GM18867 (cell line): ENCODE data around the gene SEL1L3.

Source experiments
- ATAC-seq: cut with Tn5 transposase; IDR thresholded peaks from one replicate; pipeline ENCODE4 v1.9.1; 2021; ENCODE audit warnings: mild to moderate bottlenecking, moderate library complexity; ENCODE audit not compliant: unreplicated experiment

Gene SEL1L3

DNA sequence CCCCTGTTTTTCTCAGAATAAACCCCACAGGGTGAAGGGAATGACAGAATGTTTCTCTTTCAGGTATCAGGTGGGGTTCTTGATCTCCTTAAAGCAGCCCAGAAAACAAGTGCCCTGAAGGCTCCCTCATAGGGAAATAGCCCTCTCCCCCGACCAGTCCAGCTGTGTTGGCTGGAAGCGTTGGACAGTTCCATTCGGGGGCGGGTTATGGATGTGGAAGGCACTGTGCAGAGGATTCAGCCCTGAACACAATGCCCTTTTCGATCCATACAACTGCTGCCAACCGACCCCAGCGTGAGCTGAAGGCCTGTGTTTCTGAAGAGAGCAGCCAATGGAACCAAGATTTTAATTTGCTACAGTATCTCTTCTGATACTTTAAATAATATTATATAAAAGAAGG, 41.5 kb downstream of the SEL1L3 start:
- no peak for ATAC-seq

DNA sequence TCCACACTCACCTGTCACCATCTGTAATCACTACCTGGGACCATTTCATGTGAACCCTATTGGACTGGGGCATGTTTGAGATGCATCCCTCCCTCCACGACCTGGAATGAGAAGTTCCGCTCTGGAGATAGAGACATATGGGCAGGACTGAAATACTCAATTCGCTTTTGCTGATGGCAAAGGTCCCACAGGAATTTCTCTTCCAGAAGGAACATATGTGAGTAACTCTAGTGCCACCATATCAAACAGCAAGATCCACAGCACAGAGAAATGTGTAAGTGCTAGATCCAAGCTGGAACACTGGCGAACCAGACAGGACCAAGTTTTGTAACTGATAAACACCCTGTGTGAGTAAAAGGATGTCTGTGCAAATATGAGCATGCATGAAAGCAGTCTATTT, 43.9 kb downstream of the SEL1L3 start:
- no peak for ATAC-seq

DNA sequence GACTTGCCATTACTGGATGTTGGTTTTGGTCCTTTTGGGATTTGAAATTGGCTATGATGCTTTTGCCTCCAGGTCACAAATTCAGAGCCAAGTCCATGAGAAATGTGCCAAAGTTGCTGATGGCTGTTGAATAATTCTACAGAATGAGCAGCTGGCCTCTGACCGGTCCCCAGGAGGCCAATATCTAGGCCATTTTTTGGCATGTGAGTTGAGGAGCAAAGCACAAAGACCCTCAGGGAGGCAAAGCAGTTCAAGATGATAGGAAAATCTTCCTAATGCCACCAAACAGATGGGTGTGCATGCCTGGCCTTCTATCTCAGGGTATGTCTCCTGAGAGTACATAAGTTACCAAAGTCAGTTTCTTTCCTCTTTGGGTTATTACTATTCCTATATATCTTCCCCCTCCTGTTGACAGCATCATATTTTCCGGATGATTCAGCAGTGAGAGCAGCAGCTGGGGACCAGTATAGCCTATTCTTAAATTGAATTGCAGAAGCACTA, 44.4 kb downstream of the SEL1L3 start:
- no peak for ATAC-seq

DNA sequence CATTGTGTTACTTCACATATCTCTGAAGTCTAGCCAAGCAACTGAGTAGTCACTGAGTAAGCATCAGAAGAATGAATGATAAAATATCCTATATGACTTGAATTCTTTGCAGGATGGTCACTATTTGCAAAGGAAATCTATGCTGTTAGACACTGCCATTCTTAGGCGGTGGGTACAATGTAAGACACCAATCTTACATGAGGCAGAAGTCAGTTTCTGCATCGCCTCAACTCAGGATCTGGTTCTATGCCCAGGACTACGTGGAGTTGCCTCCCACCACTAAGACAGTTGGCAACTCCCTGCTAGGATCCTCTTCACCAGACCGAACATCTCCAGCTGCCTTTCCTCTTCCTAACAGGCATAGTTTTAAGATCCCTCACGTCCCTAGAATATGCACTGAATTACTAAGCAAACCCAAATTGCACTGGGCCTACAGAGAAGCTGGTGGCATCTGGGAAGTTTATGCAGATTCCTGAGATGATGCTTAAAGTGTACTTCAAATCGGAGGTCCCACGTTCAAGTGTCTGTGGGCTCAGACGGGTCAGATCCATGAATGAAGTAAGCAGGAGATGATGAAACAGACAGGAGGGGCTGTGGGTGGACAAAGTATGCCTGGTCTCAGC, 45.6 kb downstream of the SEL1L3 start:
- no peak for ATAC-seq

DNA sequence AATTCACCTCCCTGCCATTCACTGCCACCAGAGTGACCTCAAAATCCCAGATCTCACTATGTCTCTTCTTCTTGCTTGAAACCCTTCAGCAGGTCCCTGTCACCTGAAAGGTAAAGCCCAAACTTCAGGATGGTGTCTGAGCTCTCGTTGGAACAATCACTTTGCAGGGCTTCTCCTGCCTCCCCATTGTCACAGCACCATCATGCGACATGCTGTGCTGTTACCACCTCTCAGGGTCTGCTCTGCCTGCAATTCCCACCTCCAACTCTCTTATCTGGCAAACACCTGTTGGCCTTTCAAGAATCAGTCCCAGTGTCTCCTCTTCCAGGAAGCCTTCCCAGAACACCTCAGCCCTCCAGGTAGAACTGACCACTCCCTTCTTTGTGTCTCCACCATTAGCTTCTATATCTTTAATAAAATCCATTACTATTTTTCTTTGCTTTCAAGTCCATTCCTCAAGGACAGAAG, 46.2 kb downstream of the SEL1L3 start:
- ATAC-seq, result no peak

DNA sequence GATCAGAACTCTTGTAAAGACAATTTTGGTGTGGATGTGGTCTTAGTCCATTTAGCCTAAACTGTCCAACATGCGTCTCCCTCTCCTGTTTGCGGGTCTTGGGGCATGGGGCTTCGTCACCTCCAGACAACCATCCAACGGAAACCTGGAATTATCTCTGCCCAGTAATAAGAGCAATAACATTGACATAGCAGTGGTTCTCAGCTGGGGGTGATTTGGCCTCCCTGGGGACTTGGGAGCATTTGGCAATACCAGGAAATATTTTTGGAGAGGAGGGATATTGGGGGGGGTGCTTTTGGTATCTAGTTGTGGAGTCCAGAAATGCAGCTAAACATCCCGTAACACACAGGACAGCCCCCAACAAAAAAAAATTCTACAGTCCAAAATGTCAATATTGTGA, 47.2 kb downstream of the SEL1L3 start:
- no peak for ATAC-seq

DNA sequence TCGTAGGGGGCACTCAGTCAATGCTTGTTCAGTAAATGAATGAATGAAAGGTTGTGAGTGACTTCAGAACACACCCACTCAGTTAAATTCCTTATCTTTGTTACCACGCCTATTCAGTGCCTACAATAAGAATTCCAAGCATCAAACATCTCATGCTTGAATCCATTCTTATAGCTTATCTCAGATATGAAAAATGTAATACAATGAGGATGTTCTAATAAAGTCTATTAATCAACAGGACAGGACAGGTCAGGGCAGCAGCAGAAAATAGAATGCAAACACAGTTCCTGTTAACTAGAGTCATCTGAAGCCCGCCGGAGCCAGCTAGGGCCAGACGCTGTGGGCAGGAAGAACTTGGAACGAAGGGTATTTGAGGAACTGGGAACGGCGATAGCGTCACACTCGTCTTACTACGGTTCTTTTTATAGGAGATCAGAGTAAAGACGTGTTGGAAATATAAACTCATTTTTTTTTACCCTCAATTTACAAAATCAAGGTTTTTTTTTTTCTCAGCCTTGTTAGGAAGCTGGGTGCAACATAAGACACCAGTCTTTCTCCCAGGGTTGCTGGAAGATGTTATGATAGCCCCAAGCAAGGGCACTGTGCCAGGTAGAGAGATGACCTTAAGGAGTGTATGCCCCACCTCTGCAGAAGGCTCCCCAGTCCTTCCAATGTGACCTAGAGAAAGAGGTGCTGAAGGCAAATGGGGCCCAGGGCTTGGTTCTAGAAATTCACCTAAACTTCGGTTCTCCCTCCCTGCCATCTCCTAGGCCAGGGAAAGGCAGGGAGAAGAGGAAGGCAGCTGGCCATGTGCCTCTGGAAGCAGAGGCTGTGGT, 48.3 kb downstream of the SEL1L3 start:
- no peak for ATAC-seq

DNA sequence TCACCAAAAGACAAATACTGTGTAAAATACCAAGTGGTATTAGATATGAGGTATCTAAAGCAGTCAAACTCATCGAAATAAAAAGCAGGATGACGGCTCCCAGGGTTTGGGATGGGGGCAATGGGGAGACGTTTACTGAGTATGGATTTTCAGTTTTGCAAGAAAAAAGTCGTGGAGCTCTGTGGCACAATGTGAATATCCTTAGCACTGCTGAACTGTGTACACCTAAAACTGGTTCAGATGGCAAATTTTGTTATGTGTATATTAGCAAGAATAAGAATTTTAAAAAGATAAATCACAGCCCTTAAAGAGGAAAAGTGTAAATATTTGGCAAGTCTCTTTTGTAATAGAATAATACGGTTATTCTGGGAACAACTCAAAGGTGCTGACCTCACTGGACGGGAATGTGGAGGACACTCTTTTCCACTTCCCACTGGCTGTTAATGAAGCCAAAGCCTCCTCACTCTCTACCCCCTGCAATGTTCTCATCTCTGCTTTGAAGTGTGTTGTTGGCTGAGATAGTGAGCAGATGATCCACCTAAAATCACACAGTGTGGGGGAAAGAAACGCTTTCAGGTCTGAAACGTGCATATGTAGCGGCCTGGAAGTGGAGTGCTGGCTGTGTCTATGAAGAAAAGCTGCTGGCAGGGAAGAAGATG, 49.2 kb downstream of the SEL1L3 start:
- no peak for ATAC-seq

DNA sequence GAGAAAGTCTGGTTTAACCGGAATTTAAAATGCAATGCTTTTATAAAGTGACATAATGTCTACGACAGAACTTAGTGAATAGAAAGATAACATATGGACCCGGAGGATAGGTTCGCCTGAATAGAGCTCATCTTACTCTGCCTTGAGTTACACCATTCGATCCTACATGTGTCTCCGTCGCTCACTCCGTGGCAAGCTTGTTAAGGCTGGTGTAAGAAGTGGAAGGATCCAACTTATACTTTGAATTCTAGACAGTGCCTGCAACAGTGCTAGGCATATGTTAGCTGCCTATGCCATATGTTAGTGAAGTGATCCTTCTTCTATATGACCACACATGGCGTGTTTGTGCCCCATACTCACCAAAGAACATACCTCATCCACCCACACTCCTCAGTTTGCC, 50.9 kb downstream of the SEL1L3 start:
- ATAC-seq, result no peak

DNA sequence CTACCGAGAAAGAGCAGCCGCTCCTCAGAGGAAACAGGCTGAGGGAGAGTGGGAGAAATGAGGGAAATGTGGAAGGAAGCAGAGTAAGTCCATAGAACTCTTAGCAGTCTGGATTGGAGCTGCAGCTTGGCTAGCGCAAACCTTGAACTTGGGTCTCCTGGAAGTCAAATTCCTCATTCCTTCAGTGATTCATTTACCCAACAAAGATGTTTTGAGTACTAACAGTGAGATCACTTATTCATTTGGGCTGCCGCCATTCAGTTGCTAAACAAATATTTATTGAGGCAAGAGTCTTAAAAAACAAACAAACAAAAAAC, 51.5 kb downstream of the SEL1L3 start:
- no peak for ATAC-seq

DNA sequence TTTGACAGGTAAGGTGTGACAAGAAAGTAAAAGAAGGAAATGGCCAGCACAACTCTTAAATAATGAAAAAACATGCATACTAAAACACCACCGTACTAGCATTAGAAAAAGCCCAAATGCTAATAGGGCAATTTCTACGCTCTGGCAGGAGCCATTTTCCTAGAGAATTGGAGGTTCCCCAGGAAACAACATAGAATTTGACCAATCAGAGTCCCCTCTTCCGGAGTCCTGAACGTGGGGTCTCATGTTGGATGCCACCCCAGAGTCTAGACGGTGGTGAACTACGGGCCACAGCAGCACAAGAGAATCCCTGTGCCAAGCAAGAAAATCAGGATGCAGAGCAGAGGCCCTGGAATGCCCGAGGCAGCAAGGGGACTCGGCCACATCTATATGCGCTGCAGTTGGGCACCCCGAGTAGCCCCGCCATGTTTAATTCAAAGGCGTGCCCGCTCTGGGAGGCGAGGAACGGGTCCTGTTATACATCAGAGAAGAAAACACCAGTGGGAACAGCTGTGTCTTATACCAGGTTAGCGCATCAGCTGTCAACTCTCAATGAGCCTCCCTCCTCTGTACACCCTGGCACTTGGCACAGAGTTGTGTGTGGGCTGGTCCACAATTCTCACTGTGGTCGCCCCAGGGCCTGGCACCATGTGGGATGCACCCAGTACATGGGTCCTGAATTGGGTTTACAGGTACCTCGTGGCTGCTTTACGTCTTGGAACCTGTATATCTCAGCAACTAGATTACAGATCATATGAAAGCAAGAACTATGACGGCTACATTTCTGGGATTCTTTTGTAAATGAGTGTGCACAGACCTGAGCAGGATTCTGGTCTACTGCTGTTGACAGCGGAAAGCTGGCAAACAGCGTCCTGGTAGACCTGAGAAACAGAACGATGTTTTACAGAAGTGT, 52.1 kb downstream of the SEL1L3 start:
- no peak for ATAC-seq

DNA sequence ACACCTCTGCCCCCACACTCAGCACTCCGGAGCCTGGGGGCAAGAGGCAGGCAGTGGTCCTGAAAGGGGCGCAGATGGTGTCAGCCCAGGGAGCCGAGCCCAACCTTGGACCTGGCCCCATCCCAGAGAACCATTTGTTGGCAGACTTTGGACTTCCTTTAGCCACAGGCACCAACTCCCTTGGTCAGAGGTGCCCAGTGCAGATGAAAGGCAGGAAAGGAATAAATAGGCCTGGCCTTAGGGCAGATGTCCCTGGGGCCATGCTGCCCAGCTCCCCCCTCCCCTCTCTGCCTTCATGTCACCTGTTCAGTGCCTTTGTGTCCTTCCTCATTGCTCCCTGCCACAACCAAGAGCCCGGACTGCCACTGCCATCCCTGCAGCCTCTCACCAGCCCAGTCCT, 52.8 kb downstream of the SEL1L3 start:
- no peak for ATAC-seq

DNA sequence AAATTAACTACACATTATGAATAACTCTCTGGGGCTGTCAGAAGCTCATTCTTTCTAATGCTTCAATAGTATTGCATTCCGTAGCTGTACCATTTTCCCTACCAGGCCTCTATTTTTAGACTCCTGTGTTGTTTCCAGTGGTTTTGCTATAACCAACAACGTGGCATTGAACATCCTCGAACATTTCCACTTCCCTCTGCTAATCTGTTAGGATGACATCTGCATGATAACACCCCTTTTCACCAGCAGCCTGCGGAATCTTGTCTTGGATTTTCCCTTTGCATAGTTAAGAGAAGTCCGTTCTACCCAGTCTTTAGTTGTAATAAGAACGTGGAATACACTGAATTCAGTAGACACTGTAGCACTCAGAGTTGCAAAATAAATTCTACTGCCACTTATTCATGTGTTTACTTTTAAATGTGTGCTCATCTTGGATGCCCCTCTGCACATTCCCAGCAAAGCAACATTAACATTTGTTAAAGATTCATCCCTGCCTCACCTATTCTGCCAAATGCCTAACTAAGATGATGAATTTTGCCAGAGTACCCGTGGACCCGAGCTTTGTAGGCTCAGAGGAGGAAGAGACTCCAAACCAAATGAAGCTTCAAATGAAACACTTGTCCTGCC, 55.6 kb downstream of the SEL1L3 start:
- no peak for ATAC-seq

DNA sequence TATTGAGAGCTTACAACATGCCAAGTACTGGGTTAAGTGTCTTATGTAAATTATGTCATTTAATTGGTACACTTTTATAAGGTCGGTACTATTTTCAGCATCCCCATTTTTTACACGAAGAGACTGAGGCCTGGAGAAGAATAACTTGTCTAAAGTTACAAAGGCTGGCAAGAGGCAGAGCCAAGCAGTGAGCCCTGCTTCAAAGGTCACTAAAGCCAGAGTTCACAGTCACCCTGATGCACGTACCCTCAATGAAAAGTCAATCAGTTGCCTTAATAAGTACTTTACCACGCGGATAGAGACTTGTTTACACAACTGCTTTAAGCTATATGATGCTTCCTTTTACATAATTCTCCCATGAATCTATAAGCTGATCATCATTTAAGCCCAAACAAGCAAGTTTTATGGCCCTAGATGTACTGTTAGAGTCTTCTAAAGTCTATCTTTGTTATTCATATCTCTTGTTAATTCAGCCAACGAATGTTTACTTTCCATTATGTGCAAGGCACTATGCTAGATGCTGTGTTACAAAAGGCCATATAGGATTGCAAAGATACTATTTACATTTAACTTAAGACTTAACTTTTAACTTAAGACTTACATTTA, 57.4 kb downstream of the SEL1L3 start:
- ATAC-seq, result no peak

DNA sequence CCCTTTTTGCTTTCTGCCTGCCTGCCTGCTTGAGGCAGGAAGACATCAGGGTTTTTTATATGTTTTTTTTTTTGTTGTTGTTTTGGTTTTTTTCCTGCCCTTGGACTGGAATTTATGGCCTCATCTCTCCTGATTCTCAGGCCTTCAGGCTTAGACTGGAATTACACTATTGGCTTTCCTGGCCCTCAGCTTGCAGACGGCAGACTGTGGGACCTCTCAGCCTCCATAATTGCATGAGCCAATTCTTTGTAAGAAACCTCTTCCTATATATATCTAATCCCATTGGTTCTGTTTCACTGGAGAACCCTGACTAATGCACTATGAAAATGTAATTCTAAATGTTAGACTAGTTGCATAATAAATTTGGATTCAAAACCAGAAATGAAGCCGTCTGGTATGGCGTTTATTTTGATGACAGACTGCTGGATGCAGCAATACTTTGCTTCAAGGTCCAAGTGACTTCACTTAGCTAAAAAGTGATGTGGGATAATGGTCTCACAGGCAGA, 59.0 kb downstream of the SEL1L3 start:
- no peak for ATAC-seq

DNA sequence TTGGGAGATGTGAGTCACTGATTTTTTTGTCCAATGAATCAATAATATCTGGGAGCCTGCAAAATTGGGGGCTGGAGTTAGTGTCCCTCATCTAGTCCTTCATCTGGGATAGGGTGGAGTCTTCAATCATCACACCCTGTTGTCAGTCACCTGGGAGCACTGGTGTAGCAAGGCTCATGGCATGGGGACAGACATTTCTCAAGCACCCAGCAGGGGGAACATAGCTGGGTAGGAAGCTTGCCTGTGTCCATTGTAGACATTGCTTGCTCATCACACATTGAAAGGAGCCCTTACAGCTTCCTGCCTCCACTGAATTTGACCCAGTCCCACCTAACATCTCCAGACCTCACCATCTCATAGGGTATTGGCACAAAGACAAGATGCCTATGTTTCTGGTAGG, 61.2 kb downstream of the SEL1L3 start:
- no peak for ATAC-seq

DNA sequence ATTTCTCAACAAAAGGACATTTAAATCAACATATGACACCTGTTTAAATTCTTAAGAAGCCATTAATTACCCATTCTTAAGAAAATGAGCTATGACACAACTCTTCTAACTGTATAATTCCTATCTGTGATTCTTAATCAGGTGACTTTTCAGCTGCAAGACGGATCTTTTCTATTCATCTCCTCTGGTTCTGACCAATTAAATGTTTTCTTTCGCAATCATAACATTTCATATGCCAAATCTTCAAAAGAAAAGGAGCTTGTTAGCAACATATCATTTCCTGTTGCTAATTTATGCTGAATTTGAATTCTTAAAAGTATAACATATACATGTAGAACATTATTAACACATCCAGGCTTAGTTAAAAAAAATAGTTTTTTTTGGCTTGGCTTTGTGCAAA, 62.5 kb downstream of the SEL1L3 start:
- ATAC-seq, result no peak

DNA sequence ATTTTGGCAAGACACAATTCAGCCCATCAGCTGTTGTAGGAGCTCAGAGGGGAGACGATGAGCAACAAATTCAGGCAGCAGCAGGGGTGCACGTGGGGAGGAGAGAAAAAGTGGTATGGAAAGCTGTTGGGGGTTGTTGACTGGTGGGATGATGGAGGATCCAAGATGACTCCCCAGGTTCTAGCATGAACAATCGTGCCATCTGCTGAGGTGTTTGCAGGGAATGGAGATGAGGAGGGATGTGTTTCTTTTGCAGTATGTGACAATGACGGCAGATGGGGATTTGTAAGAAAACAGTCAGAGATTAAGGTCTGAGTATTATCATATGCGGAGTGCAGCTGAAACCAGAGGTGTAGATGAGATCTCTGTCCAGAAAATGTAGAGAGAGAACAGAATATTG, 63.3 kb downstream of the SEL1L3 start:
- ATAC-seq, result no peak

DNA sequence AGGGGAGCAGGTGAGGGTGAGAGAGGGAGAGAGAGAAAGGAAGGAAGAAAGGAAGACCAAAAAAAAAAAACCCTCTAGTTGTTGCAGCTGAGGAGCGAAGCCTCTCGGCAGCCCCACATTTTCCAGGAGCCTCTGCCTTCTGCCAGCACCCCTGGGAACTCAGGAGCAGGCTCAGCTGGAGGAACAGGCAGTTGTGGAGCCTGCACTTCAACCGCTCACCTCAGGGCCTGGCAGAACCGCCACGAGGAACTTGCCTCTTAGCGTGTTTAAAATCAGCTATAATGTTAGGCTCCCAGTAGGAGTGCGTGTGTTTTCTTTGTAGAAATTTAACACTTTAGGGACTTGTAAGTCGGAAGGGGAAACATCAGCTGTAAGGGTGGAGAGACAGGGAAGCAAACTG, 65.7 kb downstream of the SEL1L3 start:
- ATAC-seq, result no peak
